SK-N-SH (cell line): ENCODE data around the gene ETV6. TPM values are rescaled to one million over a fixed set of nuclear protein-coding genes. Genes with fewer than 3 reads are reported as not detected.
"Not testable (repeated sequence)": the region's sequence is repeated elsewhere in the genome, so short reads cannot be mapped to it uniquely, and the experiment has no call there.

Source experiments
- CTCF ChIA-PET: fragments of 300-600, 350-600 bp; formaldehyde crosslinking; extraction: SDS; loops from one replicate; lab custom pipeline; 2021; lab: Yijun Ruan, JAX
- POLR2A ChIA-PET: fragments of 350-600 bp; sonication (Branson Sonifier 250); formaldehyde crosslinking; extraction: SDS; loops from one replicate; lab custom pipeline; 2020; ENCODE audit warnings: antibody characterized with exemption, inconsistent platforms; lab: Yijun Ruan, JAX
- DNase-seq: peaks from one replicate; pipeline ENCODE4 v3.0.0; 2012
- H2AFZ ChIP-seq: fragments of 200-600 bp; sonication (generic); 2 replicates; pipeline ENCODE4 v1.8.1; 2016; ENCODE audit warnings: antibody characterized with exemption, mild to moderate bottlenecking, low read depth
- H3F3A ChIP-seq: fragments of 200-600 bp; sonication (generic); replicated peaks from 2 replicates; pipeline ENCODE3; 2016; ENCODE audit warnings: antibody characterized with exemption, mild to moderate bottlenecking; ENCODE audit not compliant: insufficient read depth
- H3K27ac ChIP-seq, 2 experiments: fragments of 200-500 bp in 1 of 2; fragments of 200-600 bp in 1 of 2; sonication (Bioruptor generic) in 1 of 2; sonication (generic), shearing (Covaris generic) in 1 of 2; 2 replicates each; pipeline versions ENCODE4 v1.5.1 to v1.6.1; 2014 to 2016; ENCODE audit warnings: low read depth in 2 of 2, inconsistent platforms in 1 of 2, low read length in 1 of 2, mild to moderate bottlenecking in 1 of 2, mixed read lengths in 1 of 2
- H3K27me3 ChIP-seq: fragments of 200-600 bp; sonication (generic), shearing (Covaris generic); 2 replicates; pipeline ENCODE4 v1.6.1; 2016; ENCODE audit warnings: mixed run types; ENCODE audit not compliant: insufficient read depth
- H3K36me3 ChIP-seq, 2 experiments: fragments of 200-500 bp in 1 of 2; fragments of 200-600 bp in 1 of 2; sonication (Bioruptor generic) in 1 of 2; sonication (generic) in 1 of 2; replicated peaks in 1 of 2; 2 replicates each; pipeline versions ENCODE3 to v1.5.1; 2014 to 2016; ENCODE audit warnings: low read length in 1 of 2, mild to moderate bottlenecking in 1 of 2; ENCODE audit not compliant: insufficient read depth in 2 of 2, control insufficient read depth in 1 of 2
- H3K4me1 ChIP-seq, 2 experiments: fragments of 200-500 bp in 1 of 2; fragments of 200-600 bp in 1 of 2; sonication (Bioruptor generic) in 1 of 2; sonication (generic), shearing (Covaris generic) in 1 of 2; 2 replicates each; pipeline versions ENCODE4 v1.5.1 to v1.6.1; 2014 to 2016; ENCODE audit warnings: low read depth in 1 of 2, low read length in 1 of 2, mixed run types in 1 of 2; ENCODE audit not compliant: insufficient read depth in 2 of 2, control insufficient read depth in 1 of 2
- H3K4me2 ChIP-seq: fragments of 200-600 bp; sonication (generic), shearing (Covaris generic); 2 replicates; pipeline ENCODE4 v1.6.1; 2017; ENCODE audit warnings: mixed run types
- H3K4me3 ChIP-seq, 2 experiments: fragments of 200-500 bp in 1 of 2; fragments of 200-600 bp in 1 of 2; sonication (Bioruptor generic) in 1 of 2; sonication (generic), shearing (Covaris generic) in 1 of 2; 2 replicates each; pipeline versions ENCODE4 v1.5.1 to v1.8.1; 2014 to 2016; ENCODE audit warnings: low read depth in 2 of 2, inconsistent platforms in 1 of 2, low read length in 1 of 2, mild to moderate bottlenecking in 1 of 2, mixed read lengths in 1 of 2, moderate library complexity in 1 of 2
- H3K79me2 ChIP-seq: fragments of 200-600 bp; sonication (generic); 2 replicates; pipeline ENCODE4 v1.8.1; 2017; ENCODE audit warnings: mild to moderate bottlenecking; ENCODE audit not compliant: insufficient read depth
- H3K9ac ChIP-seq: fragments of 200-600 bp; sonication (generic); 2 replicates; pipeline ENCODE4 v1.6.1; 2017; ENCODE audit warnings: mixed run types
- H3K9me2 ChIP-seq: fragments of 200-600 bp; sonication (generic); 2 replicates; pipeline ENCODE4 v1.6.1; 2017; ENCODE audit warnings: mixed run types
- H3K9me3 ChIP-seq: fragments of 200-600 bp; sonication (generic); 2 replicates; pipeline ENCODE4 v1.6.1; 2017; ENCODE audit warnings: mixed run types, mild to moderate bottlenecking, moderate library complexity
- H4K20me1 ChIP-seq: fragments of 200-600 bp; sonication (generic); 2 replicates; pipeline ENCODE4 v1.6.1; 2017; ENCODE audit warnings: mild to moderate bottlenecking, mixed run types; ENCODE audit not compliant: insufficient read depth
- CTCF ChIP-seq: fragments of 200-600 bp; sonication (generic); IDR thresholded peaks from 2 replicates; pipeline ENCODE4 v1.6.1; 2017; ENCODE audit warnings: antibody characterized with exemption, mild to moderate bottlenecking, moderate library complexity
- ELF1 ChIP-seq: IDR thresholded peaks from 2 replicates; pipeline ENCODE4 v1.4.0; 2012
- FOSL2 ChIP-seq: IDR thresholded peaks from 2 replicates; pipeline ENCODE4 v1.4.0; 2012; ENCODE audit warnings: low read depth, mild to moderate bottlenecking, moderate library complexity, borderline replicate concordance
- FOXJ3 ChIP-seq: sonication (generic); formaldehyde crosslinking; IDR thresholded peaks from 2 replicates; pipeline ENCODE4 v1.5.1; 2020; ENCODE audit warnings: mild to moderate bottlenecking, missing genetic modification reagents
- GATA2 ChIP-seq: sonication (generic); formaldehyde crosslinking; IDR thresholded peaks from 2 replicates; pipeline ENCODE4 v1.5.0; 2020; ENCODE audit warnings: mild to moderate bottlenecking, missing genetic modification reagents
- NRF1 ChIP-seq: IDR thresholded peaks from 2 replicates; pipeline ENCODE4 v1.6.1; 2012; ENCODE audit warnings: low read depth, mild to moderate bottlenecking, low read length
- PBX3 ChIP-seq: IDR thresholded peaks from 2 replicates; pipeline ENCODE4; 2012
- REST ChIP-seq: IDR thresholded peaks from 2 replicates; pipeline ENCODE4 v1.6.1; 2012; ENCODE audit warnings: mild to moderate bottlenecking, low read depth, low read length, moderate library complexity
- RFX5 ChIP-seq: IDR thresholded peaks from 2 replicates; pipeline ENCODE4 v1.6.1; 2012; ENCODE audit warnings: mild to moderate bottlenecking, improper control_type of control experiment, low read length
- TAF1 ChIP-seq: IDR thresholded peaks from 2 replicates; pipeline ENCODE4 v1.6.1; 2012; ENCODE audit warnings: low read depth, mild to moderate bottlenecking, low read length, moderate library complexity, borderline replicate concordance
- TCF12 ChIP-seq: IDR thresholded peaks from 2 replicates; pipeline ENCODE4 v1.4.0; 2012
- USF1 ChIP-seq: IDR thresholded peaks from 2 replicates; pipeline ENCODE4 v1.4.0; 2012; ENCODE audit warnings: low read depth, borderline replicate concordance
- USF2 ChIP-seq: fragments of 150-350 bp; IDR thresholded peaks from 2 replicates; pipeline ENCODE4 v1.6.1; 2017; ENCODE audit warnings: antibody characterized with exemption, low read length, low read depth, borderline replicate concordance
- YY1 ChIP-seq: IDR thresholded peaks from 2 replicates; pipeline ENCODE4 v1.4.0; 2012; ENCODE audit warnings: low read depth, mild to moderate bottlenecking
- whole genome bisulfite sequencing: methylation state at CpG from one replicate; pipeline ENCODE4 v1.1.6; 2017; ENCODE audit warnings: low lambda C conversion rate; 5-methylcytosine and 5-hydroxymethylcytosine counted together
- polyA plus RNA-seq, 3 experiments: library from polyadenylated mRNA; depleted of rRNA; stranded (reverse); fragments of >200 nt; gene quantifications; 2 replicates each; pipeline ENCODE4 v1.2.3, GENCODE V29; 2012

The ETV6 gene
- polyA plus RNA-seq, 1 of the 3 experiments (the other 2 are of a cell fraction): 4.0 TPM

GRCh38 chr12:11631288-11631687 lies 18.2 kb upstream of the ETV6 start:
- H3K9me3 ChIP-seq: no peaks in the 10 kb centered on the region

GRCh38 chr12:11631881-11632280 lies 17.6 kb upstream of the ETV6 start:
- CTCF ChIA-PET: interaction anchor here (1.2 to 1.4 kb wide), 2 partner anchors 9 to 51 kb away, joined by 3 read pairs; no protein-coding TSS in a partner anchor
- POLR2A ChIA-PET, H3K9me2 ChIP-seq, H3K27me3 ChIP-seq, H3K79me2 ChIP-seq, DNase-seq, H4K20me1 ChIP-seq, H3K9ac ChIP-seq, H3K36me3 ChIP-seq, H3K4me2 ChIP-seq, H3F3A ChIP-seq, H2AFZ ChIP-seq, H3K4me3 ChIP-seq, H3K9me3 ChIP-seq, H3K4me1 ChIP-seq, H3K27ac ChIP-seq: not testable (repeated sequence)
- 90% methylated on average over 9 of the region's 9 CpGs for WGBS

More at GRCh38 chr12:11631288-11631687, 18.2 kb upstream of the ETV6 start:
- Histone ChIP-seq H3K4me3 (no peak overlapping the region), H3K36me3 (no peaks in the 10 kb centered on the region), H4K20me1 (no peaks in the 10 kb centered on the region), H3K9ac (no peak overlapping the region), H3K4me2 (no peak overlapping the region), H3K27me3 (no peaks in the 10 kb centered on the region), H3K9me2 (no peaks in the 10 kb centered on the region), H3F3A (no peaks in the 10 kb centered on the region), H3K4me1 (peaks cover 4 to 7% of the 10 kb centered on the region in 2 experiments; a peak in 1 of 4 replicates), H3K27ac (no peak overlapping the region), H3K79me2 (no peaks in the 10 kb centered on the region), H2AFZ (no peak overlapping the region)
- DNase-seq: no peak
- ChIA-PET CTCF (interaction anchor here (1.2 to 1.4 kb wide), 2 partner anchors 9 to 50 kb away, joined by 3 read pairs; no protein-coding TSS in a partner anchor), POLR2A (no interaction called here)
- WGBS: 58% methylated on average over 1 of the region's 1 CpG
- no peak for TF ChIP-seq USF2

GRCh38 chr12:11633968-11634367 lies 15.5 kb upstream of the ETV6 start:
- H3K9me3 ChIP-seq: no peaks in the 10 kb centered on the region
- no peaks in the 10 kb centered on the region for H3K9me2 ChIP-seq
- no peaks in the 10 kb centered on the region for H3K79me2 ChIP-seq
- no peaks in the 10 kb centered on the region for H3K36me3 ChIP-seq
- H3K9ac ChIP-seq: no peak overlapping the region
- H3F3A ChIP-seq: no peaks in the 10 kb centered on the region
- no peaks in the 10 kb centered on the region for H4K20me1 ChIP-seq
- H3K4me1 ChIP-seq: peaks cover 4 to 7% of the 10 kb centered on the region in 2 experiments; a peak in 1 of 4 replicates
- POLR2A ChIA-PET: no interaction called here
- CTCF ChIA-PET: no interaction called here
- DNase-seq: no peak
- H3K4me2 ChIP-seq: no peak overlapping the region
- no peak overlapping the region for H2AFZ ChIP-seq
- H3K4me3 ChIP-seq: no peak overlapping the region
- H3K27ac ChIP-seq: peak overlapping the region in 1 of 2 experiments; percentile 1; a peak in 1 of 4 replicates
- H3K27me3 ChIP-seq: no peaks in the 10 kb centered on the region
- 34% methylated on average over 6 of the region's 6 CpGs for WGBS
- no peak for TF ChIP-seq NRF1
- TF ChIP-seq USF1: no peak
- no peak for TF ChIP-seq RFX5
- no peak for TF ChIP-seq FOXJ3 (CRISPR knock-in tag)
- TF ChIP-seq ELF1: no peak
- TF ChIP-seq PBX3: peak; percentile 90
- no peak for TF ChIP-seq TAF1
- TF ChIP-seq YY1: no peak
- no peak for TF ChIP-seq CTCF
- no peak for TF ChIP-seq REST
- TF ChIP-seq GATA2 (CRISPR knock-in tag): no peak
- peak; percentile 70 for TF ChIP-seq TCF12
- TF ChIP-seq FOSL2: peak; percentile 54; the same call in 1 of the 2 replicates
